GM12801 (cell line): ENCODE data around the gene SLX9.

Source experiments
- TF ChIP-seq, protein P1 (sequence below): IDR thresholded peaks from one replicate; pipeline ENCODE4 v1.5.1; 2011; ENCODE audit warnings: control low read depth; ENCODE audit not compliant: insufficient read length; ENCODE audit errors: extremely low read depth

Gene SLX9

DNA sequence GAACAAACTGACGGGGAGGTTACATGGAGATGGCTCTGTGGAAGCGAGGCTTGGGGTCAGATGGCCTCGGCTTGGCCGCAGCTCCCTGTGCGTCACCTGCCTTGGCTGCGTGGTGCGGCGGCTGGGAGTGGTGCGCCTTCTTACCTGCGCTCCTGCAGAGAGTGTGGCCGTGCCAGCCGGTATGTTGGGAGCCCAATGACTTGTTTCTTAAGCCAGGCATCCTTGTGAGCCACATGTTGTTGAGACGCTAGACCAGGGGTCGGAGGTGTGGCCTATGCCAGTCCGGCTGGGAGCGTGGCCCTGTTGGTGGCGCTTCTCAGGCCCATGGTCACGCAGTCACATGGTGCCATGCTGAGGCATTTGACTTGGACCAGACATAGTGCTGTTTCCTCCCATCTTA lies 10.5 kb downstream of the SLX9 start:
- TF ChIP-seq, protein P1, sequence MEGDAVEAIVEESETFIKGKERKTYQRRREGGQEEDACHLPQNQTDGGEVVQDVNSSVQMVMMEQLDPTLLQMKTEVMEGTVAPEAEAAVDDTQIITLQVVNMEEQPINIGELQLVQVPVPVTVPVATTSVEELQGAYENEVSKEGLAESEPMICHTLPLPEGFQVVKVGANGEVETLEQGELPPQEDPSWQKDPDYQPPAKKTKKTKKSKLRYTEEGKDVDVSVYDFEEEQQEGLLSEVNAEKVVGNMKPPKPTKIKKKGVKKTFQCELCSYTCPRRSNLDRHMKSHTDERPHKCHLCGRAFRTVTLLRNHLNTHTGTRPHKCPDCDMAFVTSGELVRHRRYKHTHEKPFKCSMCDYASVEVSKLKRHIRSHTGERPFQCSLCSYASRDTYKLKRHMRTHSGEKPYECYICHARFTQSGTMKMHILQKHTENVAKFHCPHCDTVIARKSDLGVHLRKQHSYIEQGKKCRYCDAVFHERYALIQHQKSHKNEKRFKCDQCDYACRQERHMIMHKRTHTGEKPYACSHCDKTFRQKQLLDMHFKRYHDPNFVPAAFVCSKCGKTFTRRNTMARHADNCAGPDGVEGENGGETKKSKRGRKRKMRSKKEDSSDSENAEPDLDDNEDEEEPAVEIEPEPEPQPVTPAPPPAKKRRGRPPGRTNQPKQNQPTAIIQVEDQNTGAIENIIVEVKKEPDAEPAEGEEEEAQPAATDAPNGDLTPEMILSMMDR, result no peak

DNA sequence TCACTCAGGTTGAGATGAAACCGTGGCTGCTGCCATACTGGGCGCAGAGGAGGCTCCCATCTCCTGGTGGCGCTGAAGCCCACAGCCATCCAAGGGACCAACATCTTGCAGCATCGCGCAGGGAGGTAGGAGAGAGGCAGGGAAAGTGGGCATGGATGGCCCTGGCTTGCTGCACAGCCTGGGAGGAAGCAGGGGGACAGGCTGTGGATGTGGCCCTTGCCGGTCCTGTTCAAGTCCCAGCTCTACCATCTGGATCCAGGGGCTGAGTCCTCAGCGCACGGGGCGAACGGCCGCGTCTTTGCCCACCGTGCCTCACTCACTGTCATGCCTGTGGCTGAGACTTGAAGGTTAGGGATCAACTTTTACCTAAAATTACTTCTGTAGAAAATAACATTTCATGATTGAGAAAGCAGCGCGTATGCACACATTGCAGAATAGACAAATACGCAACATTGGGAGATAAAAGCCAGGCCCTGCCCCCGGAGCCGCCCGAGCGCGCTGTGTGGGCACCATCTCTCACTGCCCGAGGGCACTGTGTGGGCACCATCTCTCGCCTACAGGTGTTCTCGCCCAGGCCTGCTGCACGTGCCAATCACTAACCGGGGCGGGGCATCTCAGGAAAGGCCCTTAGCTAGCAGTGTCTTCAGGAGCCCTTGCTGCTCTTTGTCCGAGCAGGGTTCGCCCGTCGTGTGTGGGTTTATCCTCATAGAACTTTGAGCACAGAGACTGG lies 11.5 kb downstream of the SLX9 start:
- TF ChIP-seq, protein P1, result no peak

DNA sequence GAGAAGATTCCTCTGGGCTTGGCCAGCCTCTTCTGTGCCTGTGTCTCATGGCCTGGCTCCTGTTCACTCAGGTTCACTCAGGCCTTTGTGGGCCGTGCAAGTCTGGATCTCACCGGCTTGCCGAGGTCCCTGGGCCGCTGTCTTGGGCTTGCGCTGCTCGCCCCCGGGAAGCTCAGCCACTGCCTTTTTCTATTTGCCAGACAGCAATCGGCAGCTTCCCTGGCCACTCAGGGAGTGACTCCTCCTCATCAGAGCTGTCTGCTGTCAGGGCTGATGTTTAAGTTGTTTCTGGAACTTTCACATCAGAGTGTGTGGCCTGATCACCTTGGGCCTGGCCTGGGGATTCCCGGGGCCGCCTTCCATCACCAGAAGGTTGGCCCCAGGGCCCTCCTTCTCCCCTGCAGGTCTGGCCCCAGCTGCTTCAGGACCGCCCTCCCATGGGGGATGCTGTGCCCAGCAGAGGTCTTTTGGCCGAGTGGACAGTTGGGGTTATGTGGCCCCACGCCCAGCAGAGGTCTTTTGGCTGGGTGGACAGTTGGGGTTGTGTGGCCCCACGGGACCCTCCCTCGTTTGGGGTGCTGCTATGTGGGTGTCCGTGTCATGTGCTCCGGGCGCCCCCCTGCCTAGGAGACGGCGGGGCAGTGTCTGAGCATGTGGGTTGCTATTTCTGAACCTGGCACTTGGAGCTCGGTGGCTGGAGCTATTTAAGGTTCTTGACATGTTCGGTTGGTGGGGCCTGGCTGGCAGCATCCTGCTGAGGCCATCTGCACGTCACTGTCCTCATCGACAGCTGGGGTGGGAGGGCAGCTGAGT lies 12.5 kb downstream of the SLX9 start:
- TF ChIP-seq, protein P1, result no peak

DNA sequence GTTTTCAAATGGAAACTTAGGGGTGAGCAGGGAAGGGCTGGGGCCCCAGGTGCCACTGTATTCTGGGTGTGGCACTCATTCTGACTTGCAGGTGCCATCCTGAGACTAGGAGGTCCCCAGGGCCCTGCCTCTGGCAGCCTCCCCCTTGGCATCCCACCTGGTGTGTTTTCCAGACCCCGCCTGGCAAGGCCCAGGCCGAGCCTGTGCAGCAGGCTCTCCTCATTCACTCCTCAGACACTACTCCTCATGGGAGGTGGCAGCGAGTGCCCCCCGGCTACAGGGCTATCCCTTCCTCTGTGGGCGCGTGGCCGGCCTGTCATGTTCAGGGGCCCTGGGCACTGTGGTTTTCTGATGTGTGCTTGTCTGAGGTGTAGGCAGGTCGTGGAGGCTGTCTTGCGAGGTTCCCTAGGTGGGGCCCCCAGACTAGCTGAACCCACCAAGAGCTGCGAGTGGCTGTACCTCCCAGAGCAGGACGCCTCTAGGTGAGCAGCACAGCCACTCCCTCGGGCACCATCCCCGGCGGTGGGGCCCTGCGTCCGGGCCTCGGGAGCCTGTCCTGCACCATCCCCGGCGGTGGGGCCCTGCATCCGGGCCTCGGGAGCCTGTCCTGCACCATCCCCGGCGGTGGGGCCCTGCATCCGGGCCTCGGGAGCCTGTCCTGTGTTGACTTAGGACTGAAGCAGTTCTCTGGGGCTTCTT lies 13.2 kb downstream of the SLX9 start:
- TF ChIP-seq, protein P1, result no peak

DNA sequence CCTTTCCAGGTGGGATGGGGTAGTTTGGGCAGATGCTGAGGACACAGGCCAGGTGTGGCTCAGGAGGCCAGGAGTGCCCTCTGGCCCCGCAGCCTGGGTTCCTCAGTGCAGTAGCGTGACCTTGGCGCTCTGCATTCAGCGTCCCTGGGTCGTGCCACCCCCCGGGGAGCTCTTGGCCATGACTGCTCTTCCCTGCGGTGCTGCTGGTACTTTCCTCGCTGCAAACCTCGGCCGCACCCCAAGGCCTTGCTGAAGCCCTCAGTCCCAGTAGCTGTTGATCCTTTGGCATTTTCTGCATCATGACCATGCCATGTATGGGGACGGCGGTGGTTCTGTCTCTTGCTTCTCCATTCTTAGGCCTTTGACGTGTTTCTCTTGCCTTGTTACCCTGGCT lies 13.8 kb downstream of the SLX9 start:
- TF ChIP-seq, protein P1, result no peak

DNA sequence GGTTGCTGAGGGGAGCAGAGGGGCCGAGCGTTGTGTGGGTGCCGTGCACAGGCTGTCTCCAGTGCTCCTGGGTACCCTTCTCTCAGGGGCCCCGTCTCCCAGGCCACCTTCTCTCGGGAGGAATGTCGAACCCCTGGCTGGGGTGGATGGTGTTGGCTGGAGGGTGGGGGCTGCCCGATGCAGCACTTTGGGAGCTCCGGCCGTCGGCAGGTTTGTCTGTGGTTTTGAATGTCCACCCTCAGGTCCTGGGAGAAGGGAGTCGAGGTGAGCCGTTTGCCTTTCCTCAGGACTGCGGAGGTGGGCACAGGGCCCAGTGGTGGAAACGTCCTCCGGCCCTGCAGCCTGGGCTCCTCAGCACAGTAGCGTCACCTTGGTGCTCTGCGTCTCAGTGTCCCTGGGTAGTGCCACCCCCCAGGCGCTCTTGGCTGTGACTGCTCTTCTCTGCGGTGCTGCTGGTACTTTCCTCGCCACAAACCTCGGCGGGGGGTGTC lies 14.5 kb downstream of the SLX9 start:
- TF ChIP-seq, protein P1, result no peak
